Rectal smooth muscle tissue (tissue), 1 donor: Measurements from ENCODE around the gene CES4A.
"Not testable (repeated sequence)": the region's sequence is repeated elsewhere in the genome, so short reads cannot be mapped to it uniquely, and the experiment has no call there.

Source experiments
- H3K27ac ChIP-seq: one replicate; pipeline ENCODE4 v1.7.0; 2013; ENCODE audit warnings: low read depth, low read length, inconsistent platforms
- H3K27me3 ChIP-seq: one replicate; pipeline ENCODE4 v1.7.0; 2013; ENCODE audit warnings: low read length; ENCODE audit not compliant: control insufficient read depth, insufficient read depth
- H3K36me3 ChIP-seq: one replicate; pipeline ENCODE4 v1.7.0; 2013; ENCODE audit warnings: low read length; ENCODE audit not compliant: control insufficient read depth, insufficient read depth
- H3K4me1 ChIP-seq: one replicate; pipeline ENCODE4 v1.7.0; 2013; ENCODE audit warnings: low read length; ENCODE audit not compliant: control insufficient read depth, insufficient read depth
- H3K4me3 ChIP-seq: one replicate; pipeline ENCODE4 v1.7.0; 2013; ENCODE audit warnings: low read length
- H3K9ac ChIP-seq: one replicate; pipeline ENCODE4 v1.7.0; 2013; ENCODE audit warnings: low read length

The CES4A gene

DNA sequence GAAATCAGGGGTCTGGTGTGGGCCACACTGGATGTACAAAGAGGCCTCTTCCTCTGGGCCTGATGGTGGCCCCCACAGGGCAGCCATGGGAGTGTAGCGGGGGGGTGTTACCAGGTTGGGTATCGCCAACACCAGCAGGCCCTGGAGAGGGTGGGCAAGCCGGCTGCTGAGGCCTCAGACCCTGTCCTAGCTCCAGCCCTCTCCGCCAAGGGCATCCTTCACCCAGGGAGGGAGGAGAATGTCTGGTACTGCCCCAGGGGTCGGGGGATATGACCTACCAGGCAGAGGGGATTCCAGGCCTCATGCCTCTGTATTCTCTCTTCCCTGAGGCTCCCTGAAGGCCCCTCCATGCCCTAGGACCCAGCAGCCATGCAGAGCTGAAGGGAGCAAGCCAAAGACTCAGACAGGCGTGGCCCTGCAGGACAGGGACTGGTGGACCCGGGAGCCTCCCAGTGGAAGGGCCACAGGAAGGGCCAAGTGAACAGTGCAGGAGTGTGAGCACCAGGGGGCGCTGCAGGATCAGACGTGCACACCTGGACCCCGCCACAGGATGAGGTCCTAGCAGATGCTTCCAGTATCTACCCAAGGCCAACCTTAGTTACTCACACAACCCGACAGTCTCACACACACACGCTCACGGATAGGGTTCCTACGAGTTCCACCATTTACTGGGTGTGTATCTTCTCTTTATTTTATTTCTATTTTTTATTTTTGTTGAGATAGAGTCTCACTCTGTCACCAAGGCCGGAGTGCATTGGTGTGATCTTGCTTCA is 10.9 kb upstream of the CES4A start:
- Histone ChIP-seq H3K9ac (no peak overlapping the region), H3K27me3 (no peaks in the 10 kb centered on the region), H3K36me3 (no peaks in the 10 kb centered on the region), H3K4me3 (no peak overlapping the region), H3K27ac (no peak overlapping the region), H3K4me1 (no peaks in the 10 kb centered on the region)

DNA sequence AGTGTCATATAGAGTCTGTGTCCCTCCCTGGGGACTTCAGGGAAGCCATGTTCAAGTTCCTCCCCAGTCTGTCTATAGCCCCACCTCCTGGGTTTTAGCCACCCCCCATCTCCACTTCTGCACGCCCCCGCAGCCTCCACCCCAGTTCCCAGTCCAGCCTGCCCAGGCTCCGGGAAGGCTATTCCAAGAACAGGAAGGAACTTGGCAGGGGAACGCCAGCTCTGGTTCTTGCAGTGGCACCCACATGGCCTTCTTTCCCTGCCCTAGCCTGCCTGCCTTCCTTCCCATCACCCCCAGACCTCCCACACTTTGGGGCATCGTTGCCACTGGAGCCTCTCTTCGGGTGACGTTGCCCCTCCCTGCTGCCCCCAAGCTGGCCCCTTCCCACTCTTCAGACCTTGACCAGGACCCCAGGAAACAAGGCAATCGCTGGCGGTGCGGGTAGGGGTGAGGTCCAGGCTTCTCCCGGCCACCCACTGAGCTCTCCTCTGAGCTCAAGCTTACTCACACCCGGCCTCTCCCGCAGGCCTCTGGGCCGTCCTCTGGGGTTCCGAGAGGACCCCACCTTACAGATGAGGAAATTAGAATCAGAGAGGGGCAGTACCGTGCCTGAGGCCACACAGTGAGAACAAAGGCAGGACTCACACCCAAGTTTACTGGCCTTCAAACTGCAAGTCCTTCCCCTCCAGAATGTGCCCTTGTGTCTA is 9.2 kb upstream of the CES4A start:
- no peak overlapping the region for H3K4me3 ChIP-seq
- no peak overlapping the region for H3K27ac ChIP-seq
- no peaks in the 10 kb centered on the region for H3K36me3 ChIP-seq
- no peak overlapping the region for H3K9ac ChIP-seq
- H3K4me1 ChIP-seq, result no peaks in the 10 kb centered on the region
- no peaks in the 10 kb centered on the region for H3K27me3 ChIP-seq

DNA sequence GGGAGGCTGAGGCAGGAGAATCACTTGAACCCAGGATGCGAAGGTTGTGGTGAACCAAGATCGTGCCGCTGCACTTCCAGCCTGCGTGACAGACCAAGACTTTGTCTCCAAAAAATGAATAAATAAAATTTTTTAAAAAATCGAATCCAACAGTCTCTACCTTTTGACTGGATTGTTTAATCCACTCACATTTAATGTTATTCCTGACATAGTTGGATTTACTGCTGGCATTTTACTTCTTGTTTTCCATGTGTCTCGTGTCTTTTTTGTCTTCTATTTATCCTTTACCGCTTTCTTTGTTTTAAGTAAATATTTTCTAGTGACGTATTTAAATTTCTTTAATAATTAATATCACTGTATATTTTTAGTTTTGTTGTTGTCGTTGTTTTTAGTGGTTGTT is 5.4 kb upstream of the CES4A start:
- H3K9ac ChIP-seq, result no peak overlapping the region
- no peaks in the 10 kb centered on the region for H3K27me3 ChIP-seq
- no peaks in the 10 kb centered on the region for H3K36me3 ChIP-seq
- H3K4me3 ChIP-seq, result no peak overlapping the region
- no peaks in the 10 kb centered on the region for H3K4me1 ChIP-seq
- H3K27ac ChIP-seq, result no peak overlapping the region

DNA sequence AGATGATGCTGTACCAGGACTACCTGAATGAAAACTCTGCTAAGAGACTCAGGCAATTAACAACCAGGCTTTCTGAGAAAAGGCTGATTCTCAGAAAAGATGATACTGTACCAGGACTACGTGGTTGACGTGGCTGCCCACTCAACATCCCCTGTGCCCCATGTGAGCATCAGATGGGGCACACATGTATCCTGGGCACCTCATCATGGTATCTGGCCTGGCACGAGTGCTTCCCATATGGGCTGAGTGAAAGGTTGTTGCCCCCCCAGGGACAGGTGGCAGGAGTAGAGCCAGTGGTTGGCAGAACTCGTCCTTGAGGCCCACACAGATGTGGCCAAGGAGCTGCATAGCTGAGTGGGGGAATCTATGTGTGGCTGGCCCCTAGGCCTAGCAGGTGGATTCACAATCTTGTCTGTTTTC is 3.5 kb upstream of the CES4A start:
- Histone ChIP-seq H3K9ac (no peak overlapping the region), H3K27ac (no peak overlapping the region)

DNA sequence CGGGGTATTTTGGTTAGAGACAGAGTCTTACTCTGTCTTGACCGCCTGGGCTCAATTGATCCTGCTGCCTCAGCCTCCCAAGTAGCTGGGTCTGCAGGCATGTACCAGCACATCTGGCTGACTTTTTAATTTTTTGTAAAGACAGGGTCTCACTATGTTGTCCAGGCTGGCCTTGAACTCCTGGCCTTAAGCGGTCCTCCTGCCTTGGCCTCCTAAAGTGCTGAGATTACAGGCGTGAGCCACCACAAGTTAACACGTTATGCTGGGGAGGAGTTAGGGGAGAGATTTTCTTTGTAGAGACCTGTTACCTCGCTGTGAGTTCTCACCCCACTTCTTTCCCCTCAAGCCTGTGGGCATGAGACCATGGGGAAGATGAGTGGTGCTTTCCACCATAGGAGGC is 1.8 kb upstream of the CES4A start:
- H3K27ac ChIP-seq, result no peak overlapping the region
- no peaks in the 10 kb centered on the region for H3K27me3 ChIP-seq
- no peak overlapping the region for H3K4me3 ChIP-seq
- no peak overlapping the region for H3K9ac ChIP-seq
- H3K36me3 ChIP-seq, result no peaks in the 10 kb centered on the region
- no peaks in the 10 kb centered on the region for H3K4me1 ChIP-seq

More for the DNA sequence above, 3.5 kb upstream of the CES4A start:
- no peaks in the 10 kb centered on the region for H3K36me3 ChIP-seq
- H3K4me1 ChIP-seq, result no peaks in the 10 kb centered on the region
- no peak overlapping the region for H3K4me3 ChIP-seq
- H3K27me3 ChIP-seq, result no peaks in the 10 kb centered on the region

DNA sequence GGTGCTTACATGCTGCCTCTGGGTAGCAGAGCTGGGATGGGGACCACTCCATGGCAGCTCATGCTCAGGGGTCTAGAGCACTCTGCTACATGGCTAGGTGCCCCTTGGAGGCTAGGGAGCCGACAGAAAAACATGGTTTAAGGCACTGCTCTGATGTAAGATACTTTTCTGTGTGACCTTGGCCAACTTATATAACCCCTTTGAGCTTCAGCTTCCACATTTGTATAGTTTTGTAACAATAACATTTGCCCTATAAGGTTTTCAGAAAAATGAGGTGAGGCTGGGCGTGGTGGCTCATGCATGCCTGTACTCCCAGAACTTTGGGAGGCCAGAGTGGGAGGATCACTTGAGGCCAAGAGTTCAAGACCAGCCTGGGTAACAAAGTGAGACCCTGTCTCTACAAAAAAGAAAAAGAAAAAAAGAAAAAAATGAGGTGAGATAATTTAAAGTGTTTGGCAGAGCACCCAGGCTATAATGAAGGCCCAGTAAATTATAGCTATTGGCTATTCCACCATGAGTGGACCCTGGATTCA is 3.2 kb downstream of the CES4A start:
- no peaks in the 10 kb centered on the region for H3K4me1 ChIP-seq
- no peak overlapping the region for H3K4me3 ChIP-seq
- no peak overlapping the region for H3K27ac ChIP-seq
- H3K27me3 ChIP-seq, result no peaks in the 10 kb centered on the region
- H3K9ac ChIP-seq, result no peak overlapping the region
- no peaks in the 10 kb centered on the region for H3K36me3 ChIP-seq

DNA sequence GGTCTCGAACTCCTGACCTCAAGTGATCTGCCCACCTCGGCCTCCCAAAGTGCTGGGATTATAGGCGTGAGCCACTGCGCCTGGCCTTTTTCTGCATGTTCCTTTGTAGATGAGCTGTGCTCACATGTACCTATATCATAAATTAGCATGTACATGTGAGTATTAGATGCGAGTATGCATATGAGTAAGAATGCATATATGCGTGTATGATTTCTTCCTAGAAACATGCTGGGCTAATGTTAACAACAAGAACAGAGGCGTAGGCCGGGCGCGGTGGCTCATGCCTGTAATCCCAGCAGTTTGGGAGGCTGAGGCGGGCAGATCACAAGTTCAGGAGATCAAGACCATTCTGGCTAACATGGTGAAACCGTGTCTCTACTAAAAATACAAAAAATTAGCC is 5.2 kb downstream of the CES4A start:
- not testable (repeated sequence) for H3K9ac ChIP-seq, H3K27ac ChIP-seq, H3K36me3 ChIP-seq, H3K4me3 ChIP-seq, H3K4me1 ChIP-seq, H3K27me3 ChIP-seq

DNA sequence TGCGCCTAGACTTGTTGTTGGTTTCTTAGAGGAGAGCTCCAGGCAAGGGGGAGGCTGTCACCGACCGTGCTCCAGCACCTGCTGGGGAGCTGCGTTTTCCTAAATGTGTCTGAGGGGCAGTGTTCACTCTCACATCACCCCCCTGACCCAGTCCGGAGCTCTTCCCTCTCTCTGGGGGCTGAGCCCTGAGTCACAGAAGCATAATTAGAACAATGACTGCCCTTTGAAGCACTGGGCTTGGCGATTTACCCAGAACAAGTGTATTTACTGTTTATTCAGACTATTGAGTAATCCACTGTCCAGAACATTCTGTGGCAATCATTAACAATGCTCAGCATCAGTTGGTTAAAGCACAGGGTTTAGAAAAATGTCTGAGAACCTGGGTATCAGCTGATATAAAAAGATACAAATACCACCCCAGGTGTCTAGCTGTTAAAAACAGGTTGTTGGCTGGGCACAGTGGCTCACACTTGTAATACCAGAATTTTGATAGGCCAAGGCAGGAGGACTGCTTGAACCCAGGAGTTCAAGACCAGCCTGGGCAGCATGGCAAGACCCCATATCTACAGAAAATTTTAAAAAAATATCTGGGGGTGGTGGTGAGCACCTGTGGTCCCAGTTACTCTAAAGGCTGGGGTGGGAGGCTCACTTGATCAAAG is 8.1 kb downstream of the CES4A start:
- Histone ChIP-seq H3K36me3 (no peaks in the 10 kb centered on the region), H3K9ac (no peak overlapping the region), H3K4me3 (no peak overlapping the region), H3K27me3 (no peaks in the 10 kb centered on the region), H3K4me1 (no peaks in the 10 kb centered on the region), H3K27ac (no peak overlapping the region)

DNA sequence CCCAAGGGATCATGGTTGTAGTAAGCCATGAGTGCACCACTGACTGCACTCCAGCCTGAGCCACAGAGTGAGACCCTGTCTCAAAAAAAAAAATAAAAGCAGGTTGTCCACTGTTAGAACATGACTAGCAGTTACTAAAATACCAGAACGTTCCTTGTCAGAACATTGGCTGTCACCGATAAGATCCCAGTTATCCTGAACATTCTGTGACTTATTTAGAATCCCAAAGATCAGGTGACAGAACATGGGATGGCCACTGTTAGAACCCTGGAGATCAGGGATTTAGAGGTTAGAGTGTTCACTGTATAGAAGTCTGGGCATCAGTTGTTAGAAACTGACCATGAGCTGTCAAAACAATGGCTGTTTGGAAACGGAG is 8.6 kb downstream of the CES4A start:
- peaks cover 2% of the 10 kb centered on the region for H3K27me3 ChIP-seq
- peak overlapping the region; percentile 17 for H3K27ac ChIP-seq
- no peak overlapping the region for H3K4me3 ChIP-seq
- H3K36me3 ChIP-seq, result no peaks in the 10 kb centered on the region
- H3K9ac ChIP-seq, result no peak overlapping the region
- no peaks in the 10 kb centered on the region for H3K4me1 ChIP-seq

DNA sequence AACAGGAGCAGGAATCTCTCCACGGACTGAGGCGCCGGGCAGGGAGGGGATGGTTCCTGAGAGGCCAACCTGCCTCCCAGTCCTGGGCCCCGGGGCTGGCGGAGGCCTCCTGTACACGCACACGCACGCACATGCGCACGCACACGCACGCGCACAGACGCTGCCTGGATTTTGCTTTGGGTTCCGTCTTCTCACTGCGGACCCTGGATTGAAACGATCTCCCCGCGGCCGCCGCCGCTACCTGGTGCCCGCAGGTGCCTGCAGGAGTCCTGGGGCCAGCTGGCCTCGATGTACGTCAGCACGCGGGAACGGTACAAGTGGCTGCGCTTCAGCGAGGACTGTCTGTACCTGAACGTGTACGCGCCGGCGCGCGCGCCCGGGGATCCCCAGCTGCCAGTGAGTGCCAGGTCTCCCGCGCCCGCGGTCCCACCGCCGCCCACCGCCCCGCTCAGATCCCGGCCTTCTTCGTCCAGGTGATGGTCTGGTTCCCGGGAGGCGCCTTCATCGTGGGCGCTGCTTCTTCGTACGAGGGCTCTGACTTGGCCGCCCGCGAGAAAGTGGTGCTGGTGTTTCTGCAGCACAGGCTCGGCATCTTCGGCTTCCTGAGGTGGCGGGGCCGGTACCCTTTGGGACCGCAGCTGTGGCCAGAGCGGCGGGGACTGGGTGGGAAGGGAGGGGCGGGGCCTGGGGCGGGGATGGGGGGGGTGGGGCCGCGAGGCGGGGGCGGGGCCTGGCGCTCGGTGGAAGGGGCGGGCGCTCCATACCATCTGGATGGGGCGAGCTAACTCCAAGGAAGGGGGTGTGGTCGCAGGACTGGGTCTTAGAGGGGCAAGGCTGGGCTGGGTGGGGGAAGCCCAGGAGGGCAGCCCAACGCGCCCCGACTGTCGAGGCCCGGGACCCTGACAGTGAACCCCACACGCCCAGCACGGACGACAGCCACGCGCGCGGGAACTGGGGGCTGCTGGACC is 12.3 kb downstream of the CES4A start:
- Histone ChIP-seq H3K4me1 (no peaks in the 10 kb centered on the region), H3K4me3 (peak overlapping the region; percentile 52), H3K27me3 (peaks cover 2% of the 10 kb centered on the region), H3K27ac (no peak overlapping the region), H3K36me3 (no peaks in the 10 kb centered on the region), H3K9ac (no peak overlapping the region)

DNA sequence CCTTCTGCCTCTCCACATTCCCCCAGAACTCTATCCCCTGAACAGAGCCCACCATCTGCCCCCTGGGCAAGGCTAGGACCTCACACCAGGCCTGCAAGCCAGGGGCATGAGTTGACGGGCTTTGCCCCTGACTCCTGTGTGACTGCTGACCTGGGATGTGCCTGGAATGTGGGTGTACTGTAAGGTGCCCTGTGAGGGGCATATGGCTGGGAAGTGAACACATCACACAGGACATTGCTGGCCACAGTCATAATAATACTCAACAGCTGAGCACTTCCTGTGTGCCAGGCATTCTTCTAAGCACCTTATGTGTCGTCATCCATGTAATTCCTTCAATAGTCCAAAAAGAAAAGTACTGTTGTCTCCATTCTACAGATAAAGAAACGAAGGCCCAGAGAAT is 13.3 kb downstream of the CES4A start:
- H3K4me1 ChIP-seq, result no peaks in the 10 kb centered on the region

More for the DNA sequence above, 13.3 kb downstream of the CES4A start:
- Histone ChIP-seq H3K36me3 (no peaks in the 10 kb centered on the region), H3K9ac (no peak overlapping the region), H3K27ac (no peak overlapping the region), H3K4me3 (no peak overlapping the region), H3K27me3 (peaks cover 2% of the 10 kb centered on the region)
